Head of caudate nucleus (tissue), 42 donors: Measurements from ENCODE around the gene ZBTB16.

Experiments used
- DNase-seq, 42 donors: peaks; one replicate each; pipeline versions ENCODE4 v3.0.0 to v3.0.0-alpha.2; 2020 to 2021; ENCODE audit warnings: mixed read lengths in 7 of 42
- intact Hi-C: fragments of 100-400 bp; cut with DNase I; formaldehyde crosslinking; loops from one replicate; pipeline ENCODE4 v1.15.0; 2022

The ZBTB16 gene

GRCh38 chr11:114136686-114137640 is 77.5 kb downstream of the ZBTB16 start:
- intact Hi-C loops, result no loop called here
- DNase-seq, result peak in 1 of 42 donors; percentile 4

- no peak for DNase-seq
- intact Hi-C loops, result no loop called here
Observed at GRCh38 chr11:114137838-114138237, 78.3 kb downstream of the ZBTB16 start.

DNA sequence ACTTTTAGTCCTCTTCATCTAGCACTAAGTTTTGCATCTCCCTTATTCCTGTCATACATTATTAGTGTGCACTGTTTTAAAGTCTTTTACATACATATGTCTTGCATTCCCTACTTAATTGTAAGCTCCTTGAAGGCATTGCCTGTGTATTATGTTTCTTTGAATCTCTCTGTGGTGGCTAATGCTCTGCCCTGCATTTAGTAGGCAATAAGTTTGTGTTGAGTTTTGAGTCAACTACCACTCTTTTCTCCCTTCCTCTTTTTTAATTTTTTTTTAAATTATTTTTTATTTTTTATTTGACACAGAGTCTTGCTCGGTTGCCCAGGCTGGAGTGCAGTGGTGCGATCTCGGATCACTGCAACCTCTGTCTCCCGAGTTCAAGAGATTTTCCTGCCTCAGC is 78.9 kb downstream of the ZBTB16 start:
- intact Hi-C loops, result no loop called here
- DNase-seq, result no peak

DNA sequence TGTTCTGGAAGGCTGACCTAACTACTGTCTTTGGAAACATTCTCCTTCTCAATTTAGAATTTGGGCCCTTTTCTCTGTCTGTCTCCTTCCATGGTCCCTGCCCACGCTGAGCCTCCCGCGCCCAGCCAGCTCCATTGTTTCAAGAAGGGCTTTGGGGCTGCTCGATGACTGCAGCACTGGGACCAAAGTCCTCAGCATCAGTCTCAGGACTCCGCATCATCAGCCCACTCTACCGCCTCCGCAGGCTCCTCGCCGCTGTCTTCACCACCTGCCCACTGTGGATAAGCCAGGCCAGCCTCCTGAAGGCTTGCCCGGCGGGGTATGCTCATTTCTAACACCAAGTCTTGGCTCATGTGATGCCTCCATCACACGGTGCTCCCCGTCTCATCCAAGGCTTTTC is 81.3 kb downstream of the ZBTB16 start:
- intact Hi-C loops, result no loop called here
- DNase-seq, result no peak

DNA sequence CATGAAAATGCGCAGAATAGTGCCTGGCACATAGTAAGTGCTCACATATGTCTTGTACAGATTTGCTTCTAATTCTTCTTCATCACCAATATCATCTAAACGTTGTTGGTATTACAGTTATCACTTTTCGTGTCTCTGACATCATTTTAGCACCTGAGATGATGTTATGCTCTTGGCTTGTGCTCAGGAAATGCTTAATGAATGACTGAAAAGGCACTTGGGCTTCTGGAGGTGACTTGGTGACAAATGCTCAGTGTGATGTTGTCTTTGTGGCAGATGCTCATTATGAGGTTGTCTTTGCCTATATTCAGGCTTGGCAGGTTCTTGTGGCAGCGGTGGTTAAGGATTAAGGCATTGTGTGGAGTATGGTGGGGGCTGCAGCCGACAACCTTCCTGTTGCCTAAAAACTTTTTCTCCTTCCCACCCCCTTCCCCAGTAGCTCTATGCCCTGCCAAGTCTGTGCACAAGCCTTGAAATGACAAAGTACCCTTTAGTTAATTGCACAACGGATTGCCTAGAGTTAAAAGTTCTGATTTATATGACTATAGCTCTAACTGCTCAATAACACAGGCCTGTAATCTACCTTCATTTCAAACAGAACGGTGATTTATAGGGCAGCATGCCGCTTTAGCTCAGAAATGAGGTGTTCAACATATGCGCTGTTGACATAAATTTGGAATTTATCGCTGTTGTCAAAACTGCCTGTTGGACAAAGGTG is 82.5 kb downstream of the ZBTB16 start:
- intact Hi-C loops, result no loop called here
- no peak for DNase-seq

DNA sequence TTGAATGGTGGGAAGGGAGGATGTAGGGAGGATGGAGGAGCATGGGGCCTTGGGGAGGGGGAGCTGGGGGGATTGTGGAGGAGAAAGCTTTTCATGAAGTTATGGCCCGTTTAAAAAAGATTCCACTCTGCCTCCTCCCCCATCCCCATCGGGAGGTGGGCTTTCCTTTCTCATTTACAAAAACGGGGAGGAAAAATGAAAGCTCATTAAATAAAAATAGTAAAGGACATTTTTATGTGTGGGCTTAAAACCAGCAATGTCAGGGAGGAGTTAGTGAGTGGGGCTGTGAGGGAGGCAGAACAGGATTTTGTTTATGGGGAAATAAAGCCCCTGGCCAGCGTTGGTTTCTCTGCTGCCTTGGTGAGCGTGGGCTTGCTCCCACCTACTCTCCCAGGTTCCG is 83.2 kb downstream of the ZBTB16 start:
- DNase-seq, result no peak
- intact Hi-C loops, result no loop called here

GRCh38 chr11:114145166-114145775 is 85.8 kb downstream of the ZBTB16 start:
- DNase-seq, result no peak
- intact Hi-C loops, result no loop called here

DNA sequence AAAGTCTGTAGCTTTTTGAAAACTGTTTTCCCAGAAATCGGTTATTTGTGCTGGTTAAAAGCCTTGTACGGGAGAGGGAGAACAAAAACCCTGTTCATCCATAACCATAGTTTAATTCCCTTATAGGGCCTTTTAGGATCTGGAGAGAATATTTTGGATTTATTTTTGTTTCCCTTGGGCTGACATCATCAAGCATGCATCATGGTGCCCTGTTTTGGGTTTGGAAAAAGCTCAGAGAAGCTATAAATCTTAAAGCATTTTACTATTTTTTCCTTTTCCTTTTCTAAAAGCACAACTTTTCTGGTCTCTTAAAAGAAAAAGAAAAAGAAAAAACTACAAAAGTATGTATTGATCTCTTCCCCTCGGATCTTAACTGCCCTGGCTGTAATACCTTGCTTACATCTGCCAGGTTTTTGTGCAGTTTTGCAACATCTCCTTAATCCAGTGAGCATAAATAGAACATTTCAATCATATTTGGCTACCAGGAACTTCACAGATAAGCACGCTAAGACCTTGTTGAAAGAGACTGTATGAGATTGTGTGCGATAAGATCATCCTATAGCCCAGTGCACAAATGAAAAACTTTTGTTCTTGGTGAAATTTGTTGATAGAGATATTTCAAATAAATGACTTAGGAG is 88.0 kb downstream of the ZBTB16 start:
- intact Hi-C loops, result no loop called here
- no peak for DNase-seq

GRCh38 chr11:114148013-114148382 is 88.5 kb downstream of the ZBTB16 start:
- intact Hi-C loops, result no loop called here
- no peak for DNase-seq

- DNase-seq, result no peak
- intact Hi-C loops, result no loop called here
Observed at GRCh38 chr11:114149689-114150407, 90.3 kb downstream of the ZBTB16 start.

- no peak for DNase-seq
Observed at GRCh38 chr11:114150671-114151070, 91.2 kb downstream of the ZBTB16 start.

DNA sequence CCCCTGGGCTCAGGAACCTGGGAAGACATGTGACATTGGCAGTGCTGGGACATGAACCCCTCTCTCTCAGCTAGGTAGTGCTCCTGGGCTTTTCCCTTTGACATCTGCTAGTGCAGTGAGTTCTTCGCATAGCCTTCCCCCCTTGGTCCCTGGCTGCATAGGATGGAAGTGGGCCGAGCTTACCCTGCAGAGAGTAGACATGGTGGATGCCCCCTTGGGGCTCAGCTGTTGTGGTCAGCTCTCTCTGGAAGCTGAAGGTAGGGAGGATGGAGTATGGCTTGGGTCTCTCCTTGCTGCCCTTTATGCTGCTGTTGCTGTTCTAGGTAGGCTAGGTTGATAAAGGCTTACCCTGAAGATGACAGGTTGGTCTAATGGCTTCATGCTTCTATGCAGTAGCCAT is 92.1 kb downstream of the ZBTB16 start:
- no peak for DNase-seq
- intact Hi-C loops, result no loop called here

More at GRCh38 chr11:114150671-114151070, 91.2 kb downstream of the ZBTB16 start:
- intact Hi-C loops, result no loop called here

GRCh38 chr11:114152162-114152561 is 92.7 kb downstream of the ZBTB16 start:
- intact Hi-C loops, result no loop called here
- DNase-seq, result no peak

- intact Hi-C loops, result no loop called here
- DNase-seq, result no peak
Observed at GRCh38 chr11:114152785-114153184, 93.3 kb downstream of the ZBTB16 start.

- no peak for DNase-seq
- intact Hi-C loops, result no loop called here
Observed at GRCh38 chr11:114153224-114153623, 93.7 kb downstream of the ZBTB16 start.

DNA sequence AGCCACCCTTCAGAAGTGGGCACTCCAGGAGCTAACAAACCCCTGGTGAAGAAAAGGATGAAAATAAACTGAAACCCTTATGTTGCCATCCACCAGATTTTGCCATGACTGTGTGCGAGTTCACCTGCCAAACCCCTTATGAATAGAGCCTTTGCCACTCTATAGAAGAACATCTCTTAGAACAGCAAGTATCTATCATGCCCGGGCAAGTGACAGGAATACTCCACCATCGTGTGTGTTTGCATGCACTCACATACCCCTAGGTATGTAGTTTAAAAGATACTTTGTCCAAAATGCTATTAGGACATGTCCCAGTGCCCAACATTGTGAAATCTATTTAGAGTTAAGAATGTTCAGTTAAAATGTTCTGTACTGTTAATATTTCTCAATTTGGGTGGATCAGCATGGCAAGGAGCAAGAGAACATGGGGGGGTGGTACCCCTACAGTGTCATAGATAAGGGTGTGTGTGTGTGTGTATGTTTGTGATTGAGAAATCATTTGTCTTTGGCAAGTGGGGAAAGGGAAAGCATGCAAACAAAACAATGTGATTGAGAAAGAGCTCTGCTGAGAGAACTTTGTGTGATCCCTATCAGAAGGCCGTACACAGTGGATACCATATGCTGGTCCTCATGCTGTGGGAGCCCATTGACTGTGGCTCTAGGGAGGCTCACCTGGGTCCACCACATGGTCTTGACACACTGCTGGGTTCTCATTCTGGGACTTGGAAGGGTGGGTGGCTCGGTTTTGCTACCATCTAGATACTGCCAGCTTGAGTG is 94.9 kb downstream of the ZBTB16 start:
- no peak for DNase-seq
- intact Hi-C loops, result no loop called here

DNA sequence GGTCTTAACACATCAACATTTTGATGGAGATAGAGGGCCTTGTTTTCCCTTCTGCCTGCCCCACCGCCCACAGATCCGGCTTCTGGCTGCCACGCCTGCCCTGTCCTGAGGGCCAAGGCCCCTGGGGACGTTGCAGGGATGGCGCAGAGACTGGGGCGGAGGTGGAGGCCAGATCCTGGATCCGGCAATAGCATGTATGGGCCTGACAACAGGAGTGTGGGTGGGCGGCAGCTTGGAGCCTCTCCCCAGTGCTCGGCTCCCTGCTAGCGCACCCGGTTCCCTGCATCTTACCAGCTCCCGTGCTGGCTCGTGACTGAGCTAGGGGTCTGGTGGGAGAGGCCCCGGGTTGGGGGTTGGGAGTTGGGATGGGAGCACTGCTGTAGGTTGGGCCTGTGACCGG is 95.6 kb downstream of the ZBTB16 start:
- intact Hi-C loops, result no loop called here

DNA sequence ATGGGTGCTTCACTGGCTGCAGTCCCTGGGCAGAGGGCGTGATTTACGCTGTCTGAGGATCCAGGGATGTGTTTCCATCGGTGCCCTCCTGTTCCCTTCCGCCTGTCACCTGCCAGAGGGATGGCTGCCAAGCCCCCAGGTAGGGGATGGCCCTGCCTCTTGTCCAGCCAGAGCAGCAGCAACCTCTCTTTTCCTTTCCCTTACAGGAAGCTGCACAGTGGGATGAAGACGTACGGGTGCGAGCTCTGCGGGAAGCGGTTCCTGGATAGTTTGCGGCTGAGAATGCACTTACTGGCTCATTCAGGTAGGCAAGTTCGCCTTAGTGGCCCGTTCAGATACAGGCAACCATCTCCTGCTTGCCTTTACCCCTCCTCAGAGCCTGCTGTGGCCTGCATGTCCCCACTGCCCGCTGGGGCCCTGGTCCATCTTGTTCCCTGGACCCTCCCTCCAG is 96.6 kb downstream of the ZBTB16 start:
- intact Hi-C loops, result no loop called here
- no peak for DNase-seq

More for the DNA sequence above, 95.6 kb downstream of the ZBTB16 start:
- DNase-seq, result no peak
